Subcutaneous adipose tissue (tissue), 4 donors: ENCODE results near the gene BSND. TPM values are rescaled to one million over a fixed set of nuclear protein-coding genes. Genes with fewer than 3 reads are reported as not detected.

ENCODE experiments used
- total RNA-seq, 4 donors: library from RNA; depleted of rRNA; stranded (reverse); fragments of >200 nt; gene quantifications; one replicate each; pipeline ENCODE4 v1.1.0, GENCODE V29; 2016
- TF ChIP-seq, protein P1 (sequence below): fragments of 450-650 bp; IDR thresholded peaks from one replicate; pipeline ENCODE4 v1.5.1; 2016; ENCODE audit warnings: low read depth, mild to moderate bottlenecking, control low read depth, antibody characterized with exemption, moderate library complexity

The BSND gene
- total RNA-seq, 4 donors from 2014 or later = not detected

DNA sequence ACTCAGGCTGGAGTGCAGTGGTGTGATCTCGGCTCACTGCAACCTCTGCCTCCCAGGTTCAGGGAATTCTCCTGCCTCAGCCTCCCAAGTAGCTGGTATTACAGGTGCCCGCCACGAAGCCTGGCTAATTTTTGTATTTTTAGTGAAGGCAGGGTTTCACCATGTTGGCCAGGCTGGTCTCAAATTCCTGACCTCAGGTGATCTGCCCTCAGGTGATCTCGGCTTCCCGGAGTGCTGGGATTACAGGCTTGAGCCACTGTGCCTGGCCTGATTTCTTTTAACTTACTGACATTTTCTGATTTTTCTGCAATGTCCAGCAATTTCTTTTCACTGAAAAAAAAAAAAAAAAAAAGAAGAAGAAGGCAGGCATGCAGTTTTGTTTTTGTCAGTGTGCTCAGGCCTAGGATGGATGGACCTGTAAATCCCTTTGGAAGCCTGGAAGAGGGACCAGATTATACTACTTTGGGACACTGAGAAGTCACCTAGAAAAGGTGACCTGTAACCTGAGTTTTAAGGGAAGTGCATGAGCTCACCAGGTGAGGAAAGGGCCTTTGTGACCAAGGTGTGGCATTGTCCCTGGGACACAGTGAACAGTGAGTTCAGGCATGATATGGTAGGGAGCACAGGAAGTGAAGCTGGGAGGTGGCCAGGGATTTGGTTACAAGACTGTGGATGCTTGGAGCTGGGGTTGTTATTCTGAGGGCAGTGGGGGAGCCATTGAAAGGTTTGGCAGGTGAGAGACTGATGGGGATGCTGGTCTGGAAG is 21.0 kb upstream of the BSND start:
- TF ChIP-seq, protein P1, sequence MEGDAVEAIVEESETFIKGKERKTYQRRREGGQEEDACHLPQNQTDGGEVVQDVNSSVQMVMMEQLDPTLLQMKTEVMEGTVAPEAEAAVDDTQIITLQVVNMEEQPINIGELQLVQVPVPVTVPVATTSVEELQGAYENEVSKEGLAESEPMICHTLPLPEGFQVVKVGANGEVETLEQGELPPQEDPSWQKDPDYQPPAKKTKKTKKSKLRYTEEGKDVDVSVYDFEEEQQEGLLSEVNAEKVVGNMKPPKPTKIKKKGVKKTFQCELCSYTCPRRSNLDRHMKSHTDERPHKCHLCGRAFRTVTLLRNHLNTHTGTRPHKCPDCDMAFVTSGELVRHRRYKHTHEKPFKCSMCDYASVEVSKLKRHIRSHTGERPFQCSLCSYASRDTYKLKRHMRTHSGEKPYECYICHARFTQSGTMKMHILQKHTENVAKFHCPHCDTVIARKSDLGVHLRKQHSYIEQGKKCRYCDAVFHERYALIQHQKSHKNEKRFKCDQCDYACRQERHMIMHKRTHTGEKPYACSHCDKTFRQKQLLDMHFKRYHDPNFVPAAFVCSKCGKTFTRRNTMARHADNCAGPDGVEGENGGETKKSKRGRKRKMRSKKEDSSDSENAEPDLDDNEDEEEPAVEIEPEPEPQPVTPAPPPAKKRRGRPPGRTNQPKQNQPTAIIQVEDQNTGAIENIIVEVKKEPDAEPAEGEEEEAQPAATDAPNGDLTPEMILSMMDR = no peak

DNA sequence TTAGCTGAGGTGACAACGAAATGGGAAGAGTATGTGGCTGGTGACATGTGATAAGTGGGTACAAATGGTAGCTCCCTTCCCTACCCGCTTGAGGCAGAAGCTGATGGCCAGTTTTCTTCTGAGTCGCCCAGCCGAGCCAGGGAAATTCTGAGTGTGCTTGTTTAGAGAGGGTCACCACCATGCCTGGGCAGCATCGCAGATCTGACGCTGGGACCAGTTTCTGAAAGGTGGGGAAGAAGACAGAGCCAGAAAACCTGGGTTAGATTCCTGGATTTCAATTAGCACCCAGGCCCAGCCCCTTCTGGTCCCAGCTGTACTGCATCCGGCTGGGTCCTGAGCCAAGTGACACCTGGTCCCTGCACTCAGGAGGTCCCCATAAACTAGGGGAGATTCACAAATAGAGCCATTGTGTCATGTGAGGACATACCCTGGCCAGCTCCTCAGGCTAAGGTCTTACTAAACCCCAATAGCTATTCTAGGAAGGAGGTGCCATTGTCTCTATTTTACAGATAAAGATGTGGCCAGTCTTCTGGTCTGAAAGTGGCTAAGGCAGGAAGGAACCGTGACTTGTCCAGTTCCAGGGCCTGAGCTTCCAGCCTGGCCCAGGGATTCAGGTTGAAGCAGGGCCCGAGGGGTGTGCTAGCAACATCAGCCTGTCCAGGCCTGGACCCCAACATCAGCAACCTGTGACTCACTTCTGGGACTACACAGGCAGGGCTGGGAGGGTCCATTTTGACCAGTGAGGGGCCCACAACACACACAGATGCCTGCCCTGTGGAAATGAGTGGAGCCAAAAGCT is 20.0 kb upstream of the BSND start:
- TF ChIP-seq, protein P1 = no peak

DNA sequence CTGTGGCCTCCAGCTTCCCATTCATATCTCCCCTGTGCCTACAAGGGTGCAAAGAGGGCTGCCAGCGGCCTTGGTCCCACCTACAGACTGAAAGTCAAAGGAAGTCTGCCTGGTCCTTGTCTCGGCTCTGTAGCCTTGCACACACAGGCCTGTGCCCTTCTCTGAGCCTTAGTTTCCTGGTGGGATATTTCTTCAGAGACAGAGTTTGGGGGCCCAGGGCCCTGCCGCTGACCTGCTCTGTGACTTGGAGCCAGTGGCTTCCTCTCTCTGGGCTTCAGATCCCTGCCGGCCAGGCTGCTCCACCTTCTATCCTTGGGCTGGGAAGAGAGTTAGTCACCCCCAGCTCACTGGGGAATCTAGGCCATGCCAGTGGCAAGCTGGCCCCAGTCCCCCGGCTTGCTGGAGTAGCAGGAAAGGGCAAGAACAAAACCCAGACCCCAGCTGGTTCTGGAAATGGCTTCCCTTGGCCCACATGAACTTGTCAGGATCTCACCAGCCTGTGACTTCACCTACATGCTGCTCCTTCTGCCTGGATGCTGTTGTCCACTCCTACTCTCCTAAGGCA is 19.3 kb upstream of the BSND start:
- TF ChIP-seq, protein P1 = no peak

DNA sequence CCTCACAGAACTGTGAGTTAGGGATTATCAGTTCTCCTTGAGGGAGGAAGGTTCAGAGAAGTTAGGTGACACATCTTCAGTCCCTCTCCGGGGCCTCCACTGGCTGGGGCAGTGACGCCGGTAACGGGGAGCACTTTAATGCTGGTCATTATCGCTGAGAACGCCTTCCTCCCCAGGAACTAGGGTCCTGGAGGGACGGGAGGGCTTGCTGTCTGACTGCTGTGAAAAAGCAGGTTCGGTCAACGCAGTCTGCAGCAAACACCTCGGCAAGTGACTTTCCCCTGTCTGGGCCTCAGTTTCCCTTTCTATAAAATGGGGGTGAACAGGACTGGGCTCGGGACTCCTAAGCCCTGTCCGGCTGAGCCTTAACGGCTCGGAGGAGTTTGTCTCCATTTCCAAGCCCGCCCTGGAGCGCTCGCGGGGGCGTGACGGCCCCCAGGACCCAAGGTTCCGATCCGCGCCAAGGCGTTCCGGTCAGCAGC is 18.6 kb upstream of the BSND start:
- TF ChIP-seq, protein P1 = no peak

DNA sequence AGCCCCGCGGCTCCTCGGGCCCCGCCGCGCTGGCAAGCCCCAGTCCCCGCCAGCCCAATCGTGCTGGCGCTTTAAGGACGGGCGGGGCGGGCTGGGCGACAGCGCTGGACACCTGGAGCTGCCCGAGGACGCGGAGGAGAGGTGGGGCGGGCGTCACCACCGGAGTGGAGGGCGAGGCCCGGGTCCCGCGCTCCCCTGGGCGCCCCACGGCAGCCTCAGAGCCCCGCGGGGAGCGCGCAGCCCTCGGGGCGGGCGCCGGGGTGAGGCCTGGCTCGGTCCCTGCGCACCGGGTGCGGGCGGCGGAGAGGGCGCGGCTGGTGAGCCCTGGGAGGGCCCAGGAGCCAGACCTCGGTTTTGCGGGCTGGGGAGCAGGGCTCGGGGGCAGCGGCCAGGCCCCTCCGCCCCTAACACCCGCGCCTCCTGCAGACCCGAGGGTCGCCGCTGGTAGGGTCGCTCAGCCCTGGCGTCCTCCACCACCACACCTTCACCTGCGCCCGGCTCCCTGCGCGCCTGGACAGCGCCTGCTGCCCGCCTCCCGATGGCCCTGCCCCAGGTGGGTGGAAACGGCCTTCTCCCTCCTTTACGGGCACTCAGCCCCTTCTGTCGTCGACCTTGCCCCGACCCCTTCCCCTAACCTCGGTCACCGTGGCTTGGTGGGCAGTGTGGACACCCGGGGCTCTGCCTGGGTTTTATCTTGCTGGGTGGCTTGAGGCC is 18.0 kb upstream of the BSND start, which contains the start of gene TMEM61:
TSS of gene TMEM61 (plus strand) at position 101 of the 714 bp plus-strand sequence. CDS start at position 539, 438 bp downstream.
- TF ChIP-seq, protein P1 = no peak

DNA sequence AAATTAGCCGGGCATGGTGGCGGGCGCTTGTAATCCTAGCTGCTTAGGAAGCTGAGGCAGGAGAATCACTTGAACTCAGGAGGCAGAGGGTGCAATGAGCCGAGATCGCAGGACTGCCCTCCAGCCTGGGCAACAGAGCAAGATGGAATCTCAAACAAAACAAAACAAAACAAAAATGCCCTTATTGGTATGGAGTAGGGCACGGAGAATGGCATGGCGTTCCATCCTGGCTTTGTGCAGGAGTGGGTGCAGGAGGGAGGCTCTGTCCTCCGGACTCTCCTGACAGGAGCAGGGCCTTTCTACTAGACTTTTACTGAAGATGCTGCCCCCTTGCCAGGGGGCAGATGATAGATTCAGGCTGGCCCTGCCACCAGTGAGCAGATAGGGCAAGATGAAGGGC is 17.3 kb upstream of the BSND start:
- TF ChIP-seq, protein P1 = no peak
